Measurements from ENCODE around the gene ZBTB25. TPM values are rescaled to one million over a fixed set of nuclear protein-coding genes. Genes with fewer than 3 reads are reported as not detected.

The ZBTB25 gene
- total and polyA plus RNA-seq, 10 of the 15 experiments (the other 5 are each of a cell fraction or from before 2014, with no cell fraction given) = 4.1 to 33.9 (median 9.7) TPM

DNA sequence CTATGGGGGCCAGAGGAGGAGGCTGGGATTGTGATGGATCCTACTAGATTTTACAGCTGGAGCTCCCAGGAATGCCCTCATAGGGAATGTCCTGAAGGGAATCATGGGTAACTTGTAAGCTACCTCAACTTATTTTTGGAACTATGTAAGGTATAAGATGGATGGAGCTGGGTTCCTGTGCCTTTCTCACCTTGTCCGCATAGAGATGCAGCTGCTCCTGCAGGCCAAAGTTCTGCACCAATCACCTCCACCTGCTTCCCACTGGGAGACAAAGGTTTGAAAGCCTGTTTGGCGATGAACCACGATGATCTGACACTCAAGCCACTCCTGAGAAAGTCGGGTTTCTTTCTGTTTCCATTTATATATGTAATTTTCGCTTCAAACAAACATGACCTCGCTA is 39.0 kb downstream of the ZBTB25 start (continued):
- TF ChIP-seq NFYB (IDR thresholded peaks at IDR 0.05; ENCODE audit: insufficient read depth, low read depth, low read length) (0 out of 2 replicates have a peak, but pooled peaks have one; percentile 35), RCOR1 (conservative IDR thresholded peaks at IDR 0.05; ENCODE audit: low read depth, low read length) (no peak)
- TF ChIP-seq, protein P1, sequence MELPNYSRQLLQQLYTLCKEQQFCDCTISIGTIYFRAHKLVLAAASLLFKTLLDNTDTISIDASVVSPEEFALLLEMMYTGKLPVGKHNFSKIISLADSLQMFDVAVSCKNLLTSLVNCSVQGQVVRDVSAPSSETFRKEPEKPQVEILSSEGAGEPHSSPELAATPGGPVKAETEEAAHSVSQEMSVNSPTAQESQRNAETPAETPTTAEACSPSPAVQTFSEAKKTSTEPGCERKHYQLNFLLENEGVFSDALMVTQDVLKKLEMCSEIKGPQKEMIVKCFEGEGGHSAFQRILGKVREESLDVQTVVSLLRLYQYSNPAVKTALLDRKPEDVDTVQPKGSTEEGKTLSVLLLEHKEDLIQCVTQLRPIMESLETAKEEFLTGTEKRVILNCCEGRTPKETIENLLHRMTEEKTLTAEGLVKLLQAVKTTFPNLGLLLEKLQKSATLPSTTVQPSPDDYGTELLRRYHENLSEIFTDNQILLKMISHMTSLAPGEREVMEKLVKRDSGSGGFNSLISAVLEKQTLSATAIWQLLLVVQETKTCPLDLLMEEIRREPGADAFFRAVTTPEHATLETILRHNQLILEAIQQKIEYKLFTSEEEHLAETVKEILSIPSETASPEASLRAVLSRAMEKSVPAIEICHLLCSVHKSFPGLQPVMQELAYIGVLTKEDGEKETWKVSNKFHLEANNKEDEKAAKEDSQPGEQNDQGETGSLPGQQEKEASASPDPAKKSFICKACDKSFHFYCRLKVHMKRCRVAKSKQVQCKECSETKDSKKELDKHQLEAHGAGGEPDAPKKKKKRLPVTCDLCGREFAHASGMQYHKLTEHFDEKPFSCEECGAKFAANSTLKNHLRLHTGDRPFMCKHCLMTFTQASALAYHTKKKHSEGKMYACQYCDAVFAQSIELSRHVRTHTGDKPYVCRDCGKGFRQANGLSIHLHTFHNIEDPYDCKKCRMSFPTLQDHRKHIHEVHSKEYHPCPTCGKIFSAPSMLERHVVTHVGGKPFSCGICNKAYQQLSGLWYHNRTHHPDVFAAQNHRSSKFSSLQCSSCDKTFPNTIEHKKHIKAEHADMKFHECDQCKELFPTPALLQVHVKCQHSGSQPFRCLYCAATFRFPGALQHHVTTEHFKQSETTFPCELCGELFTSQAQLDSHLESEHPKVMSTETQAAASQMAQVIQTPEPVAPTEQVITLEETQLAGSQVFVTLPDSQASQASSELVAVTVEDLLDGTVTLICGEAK (IDR thresholded peaks at IDR 0.05; ENCODE audit: borderline replicate concordance) = no peak

DNA sequence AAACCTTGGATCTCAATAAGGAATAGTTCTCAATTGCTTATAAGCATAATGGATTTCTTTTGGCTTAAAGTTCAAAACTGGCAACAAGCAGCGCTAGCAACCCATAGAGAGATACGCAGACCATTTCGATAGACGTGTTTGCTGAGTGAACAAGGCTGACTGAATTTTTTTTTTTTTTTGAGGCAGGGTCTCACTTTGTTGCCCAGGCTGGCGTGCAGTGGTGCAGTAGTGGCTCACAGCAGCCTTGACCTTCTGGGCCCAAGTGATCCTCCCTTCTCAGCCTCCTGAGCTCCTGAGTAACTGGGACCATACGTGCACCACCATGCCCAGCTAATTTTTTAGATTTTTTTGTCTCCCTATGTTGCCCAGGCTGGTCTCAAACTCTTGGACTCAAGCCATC is 39.8 kb downstream of the ZBTB25 start:
- no peak for TF ChIP-seq SMARCA5 (IDR thresholded peaks at IDR 0.05)
- TF ChIP-seq, protein P2, sequence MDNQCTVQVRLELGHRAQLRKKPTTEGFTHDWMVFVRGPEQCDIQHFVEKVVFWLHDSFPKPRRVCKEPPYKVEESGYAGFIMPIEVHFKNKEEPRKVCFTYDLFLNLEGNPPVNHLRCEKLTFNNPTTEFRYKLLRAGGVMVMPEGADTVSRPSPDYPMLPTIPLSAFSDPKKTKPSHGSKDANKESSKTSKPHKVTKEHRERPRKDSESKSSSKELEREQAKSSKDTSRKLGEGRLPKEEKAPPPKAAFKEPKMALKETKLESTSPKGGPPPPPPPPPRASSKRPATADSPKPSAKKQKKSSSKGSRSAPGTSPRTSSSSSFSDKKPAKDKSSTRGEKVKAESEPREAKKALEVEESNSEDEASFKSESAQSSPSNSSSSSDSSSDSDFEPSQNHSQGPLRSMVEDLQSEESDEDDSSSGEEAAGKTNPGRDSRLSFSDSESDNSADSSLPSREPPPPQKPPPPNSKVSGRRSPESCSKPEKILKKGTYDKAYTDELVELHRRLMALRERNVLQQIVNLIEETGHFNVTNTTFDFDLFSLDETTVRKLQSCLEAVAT (IDR thresholded peaks at IDR 0.05) = peak; percentile 60; the same call in 1 of the 2 replicates
- TF ChIP-seq POLR2AphosphoS2 (IDR thresholded peaks at IDR 0.05; ENCODE audit: low read depth, low read length) = 0 out of 2 replicates have a peak, but pooled peaks have one; percentile 4
- Histone ChIP-seq H3K36me3 (ENCODE audit: control insufficient read depth in 2 of 2, insufficient read depth in 2 of 2, low read length in 1 of 2) (peaks cover 0 to 8% of the 10 kb centered on the region in 2 experiments; a peak in 2 of 4 replicates), H3K4me3 (peak overlapping the region; percentile 79; the same call in 1 of the 2 replicates), H2AFZ (ENCODE audit: control insufficient read depth, low read depth, low read length) (no peak overlapping the region), H3K79me2 (ENCODE audit: control insufficient read depth, insufficient read depth, low read length) (no peaks in the 10 kb centered on the region), H3K27ac (ENCODE audit: control insufficient read depth, insufficient read depth) (no peak overlapping the region), H3K4me1 (ENCODE audit: control insufficient read depth, insufficient read depth, low read length) (peaks cover 33% of the 10 kb centered on the region), H3K9me3 (replicated peaks; ENCODE audit: control insufficient read depth, insufficient read depth, low read length) (no peaks in the 10 kb centered on the region), H3K9ac (ENCODE audit: control insufficient read depth, insufficient read depth, low read length) (no peak overlapping the region), H3K4me2 (ENCODE audit: control insufficient read depth, insufficient read depth) (peak overlapping the region; percentile 94), H3K27me3 (replicated peaks in 1 of 2; ENCODE audit: control insufficient read depth in 2 of 2, insufficient read depth in 2 of 2, low read length in 1 of 2) (no peaks in the 10 kb centered on the region), H4K20me1 (ENCODE audit: control insufficient read depth, insufficient read depth) (no peaks in the 10 kb centered on the region)
- ATAC-seq (no peak), FAIRE-seq (no peak), DNase-seq (ENCODE audit: low read depth, low spot score) (no peak)
- SMC1A ChIA-PET (ENCODE audit: uncharacterized antibody, unreplicated experiment) = interaction anchor here (0.6 to 6.2 kb wide), 18 partner anchors 10 to 788 kb away, joined by 3 to 95 read pairs (median 6); no protein-coding TSS in a partner anchor
- intact Hi-C loops (cut with micrococcal nuclease; ENCODE audit: unreplicated experiment) (loop anchor here (2.0 kb wide), 1 partner anchor 19 kb away; no protein-coding TSS in a partner anchor), in situ Hi-C loops (cut with MboI) (no loop called here)
- POLR2A ChIA-PET = interaction anchor here (0.9 to 2.7 kb wide), 8 partner anchors 12 to 127 kb away, joined by 3 to 19 read pairs (median 4); partner anchors contain the start of gene MTHFD1
- WGBS (ENCODE audit: insufficient coverage, insufficient replicate concordance, low lambda C conversion rate, missing lambda C conversion rate) = 99% methylated on average over 6 of the region's 6 CpGs
- CTCF ChIA-PET = interaction anchor here (0.6 to 6.4 kb wide), 18 partner anchors 12 to 251 kb away, joined by 3 to 60 read pairs (median 4); no protein-coding TSS in a partner anchor
- no TSS peak for BruUV-seq (replicated peaks)
- RAD21 ChIA-PET (ENCODE audit: unreplicated experiment) = interaction anchor here (0.8 to 2.4 kb wide), 12 partner anchors 10 to 120 kb away, joined by 3 to 11 read pairs (median 6); partner anchors contain the start of gene ZBTB25

All from GM12878 (cell line).